Thyroid gland (tissue), 4 donors: Measurements from ENCODE around the gene KDSR. TPM values are rescaled to one million over a fixed set of nuclear protein-coding genes. Genes with fewer than 3 reads are reported as not detected.

Source experiments
- DNase-seq, 2 donors: peaks; one replicate each; pipeline ENCODE4 v3.0.0-alpha.2; 2019
- H3K27ac ChIP-seq, 3 donors: fragments of 200-600 bp; sonication (generic); 1 replicate in 2 of 3; 2 replicates in 1 of 3; pipeline ENCODE4 v1.5.1; 2016 to 2019; ENCODE audit warnings: mild to moderate bottlenecking in 1 of 3, moderate library complexity in 1 of 3
- H3K27me3 ChIP-seq: fragments of 200-600 bp; sonication (generic); one replicate; pipeline ENCODE4 v1.5.1; 2019
- H3K36me3 ChIP-seq, 2 donors: fragments of 200-600 bp; sonication (generic); one replicate each; pipeline ENCODE4 v1.5.1; 2016 to 2019
- H3K4me1 ChIP-seq, 2 donors: fragments of 200-600 bp; sonication (generic); one replicate each; pipeline ENCODE4 v1.5.1; 2017 to 2019
- H3K4me3 ChIP-seq, 3 donors: fragments of 200-600 bp; sonication (generic); replicated peaks in 1 of 3; 1 replicate in 2 of 3; 2 replicates in 1 of 3; pipeline ENCODE4 v1.5.1; 2016; ENCODE audit warnings: mild to moderate bottlenecking in 1 of 3
- H3K9me3 ChIP-seq: fragments of 200-600 bp; sonication (generic); one replicate; pipeline ENCODE4 v1.5.1; 2017
- POLR2A ChIP-seq, 2 donors: fragments of 450-650 bp; IDR thresholded peaks; one replicate each; pipeline ENCODE4 v1.6.1; 2017; ENCODE audit warnings: antibody characterized with exemption in 2 of 2, mild to moderate bottlenecking in 2 of 2, moderate library complexity in 1 of 2
- WGBS, 2 donors: methylation state at CpG; one replicate each; pipeline ENCODE4 v1.1.5; 2017; 5-methylcytosine and 5-hydroxymethylcytosine counted together
- intact Hi-C: fragments of 100-400 bp; cut with DNase I; formaldehyde crosslinking; loops from one replicate; pipeline ENCODE4 v1.15.1; 2023
- total RNA-seq, 4 donors: library from RNA; depleted of rRNA; stranded (reverse); fragments of >200 nt; gene quantifications; one replicate each; pipeline ENCODE4 v1.2.3, GENCODE V29; 2016
- TF ChIP-seq, protein P1 (sequence below), 6 experiments: fragments of 200-600 bp in 3 of 6; fragments of 450-650 bp in 3 of 6; sonication (generic) in 3 of 6; IDR thresholded peaks; one replicate each; pipeline ENCODE4 v1.5.1; 2016 to 2019; ENCODE audit warnings: antibody characterized with exemption in 6 of 6, mild to moderate bottlenecking in 2 of 6, inconsistent platforms in 1 of 6, moderate library complexity in 1 of 6

The KDSR gene
- total RNA-seq, 4 donors from 2014 or later = 30.7 to 85.7 (median 46.8) TPM

DNA sequence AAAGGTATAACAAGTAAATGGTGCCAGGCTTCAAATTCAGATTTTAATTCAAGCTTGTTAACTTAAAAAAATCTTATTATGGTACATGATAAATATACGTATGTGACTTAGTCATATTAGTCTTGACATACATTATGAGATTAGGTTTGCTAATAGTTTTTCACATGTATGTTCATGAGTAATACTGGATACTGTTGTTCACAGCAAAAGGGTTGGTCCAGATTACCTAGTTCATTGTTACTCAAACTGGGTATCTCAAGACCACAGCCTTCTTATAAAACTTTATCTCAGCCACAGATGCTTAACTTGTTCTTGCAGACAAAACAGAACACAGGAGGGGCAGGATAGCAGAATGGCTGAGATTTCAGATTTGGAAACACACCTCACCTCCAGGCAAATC, 28.5 kb upstream of the KDSR start:
- no peak for TF ChIP-seq POLR2A (IDR thresholded peaks at IDR 0.05)
- TF ChIP-seq, protein P1, sequence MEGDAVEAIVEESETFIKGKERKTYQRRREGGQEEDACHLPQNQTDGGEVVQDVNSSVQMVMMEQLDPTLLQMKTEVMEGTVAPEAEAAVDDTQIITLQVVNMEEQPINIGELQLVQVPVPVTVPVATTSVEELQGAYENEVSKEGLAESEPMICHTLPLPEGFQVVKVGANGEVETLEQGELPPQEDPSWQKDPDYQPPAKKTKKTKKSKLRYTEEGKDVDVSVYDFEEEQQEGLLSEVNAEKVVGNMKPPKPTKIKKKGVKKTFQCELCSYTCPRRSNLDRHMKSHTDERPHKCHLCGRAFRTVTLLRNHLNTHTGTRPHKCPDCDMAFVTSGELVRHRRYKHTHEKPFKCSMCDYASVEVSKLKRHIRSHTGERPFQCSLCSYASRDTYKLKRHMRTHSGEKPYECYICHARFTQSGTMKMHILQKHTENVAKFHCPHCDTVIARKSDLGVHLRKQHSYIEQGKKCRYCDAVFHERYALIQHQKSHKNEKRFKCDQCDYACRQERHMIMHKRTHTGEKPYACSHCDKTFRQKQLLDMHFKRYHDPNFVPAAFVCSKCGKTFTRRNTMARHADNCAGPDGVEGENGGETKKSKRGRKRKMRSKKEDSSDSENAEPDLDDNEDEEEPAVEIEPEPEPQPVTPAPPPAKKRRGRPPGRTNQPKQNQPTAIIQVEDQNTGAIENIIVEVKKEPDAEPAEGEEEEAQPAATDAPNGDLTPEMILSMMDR (IDR thresholded peaks at IDR 0.05) = no peak
- Histone ChIP-seq H3K36me3 (peaks cover 23 to 69% of the 10 kb centered on the region in 2 donors), H3K27ac (no peak overlapping the region), H3K4me3 (no peak overlapping the region), H3K9me3 (no peaks in the 10 kb centered on the region), H3K27me3 (no peaks in the 10 kb centered on the region), H3K4me1 (no peaks in the 10 kb centered on the region)
- intact Hi-C loops = no loop called here
- DNase-seq = no peak
- 95 to 97% methylated on average over 1 of the region's 1 CpG for WGBS, 2 donors

- Histone ChIP-seq H3K36me3 (peaks cover 18 to 68% of the 10 kb centered on the region in 2 donors), H3K27me3 (no peaks in the 10 kb centered on the region), H3K27ac (no peak overlapping the region), H3K4me1 (no peaks in the 10 kb centered on the region), H3K4me3 (no peak overlapping the region), H3K9me3 (no peaks in the 10 kb centered on the region)
- WGBS, 2 donors = 91 to 96% methylated on average over 3 of the region's 3 CpGs
- DNase-seq = no peak
- TF ChIP-seq, protein P1 (IDR thresholded peaks at IDR 0.05) = no peak
- no peak for TF ChIP-seq POLR2A (IDR thresholded peaks at IDR 0.05)
- intact Hi-C loops = no loop called here
These were observed 27.9 kb upstream of the KDSR start for GRCh38 chr18:63394954-63395353.

DNA sequence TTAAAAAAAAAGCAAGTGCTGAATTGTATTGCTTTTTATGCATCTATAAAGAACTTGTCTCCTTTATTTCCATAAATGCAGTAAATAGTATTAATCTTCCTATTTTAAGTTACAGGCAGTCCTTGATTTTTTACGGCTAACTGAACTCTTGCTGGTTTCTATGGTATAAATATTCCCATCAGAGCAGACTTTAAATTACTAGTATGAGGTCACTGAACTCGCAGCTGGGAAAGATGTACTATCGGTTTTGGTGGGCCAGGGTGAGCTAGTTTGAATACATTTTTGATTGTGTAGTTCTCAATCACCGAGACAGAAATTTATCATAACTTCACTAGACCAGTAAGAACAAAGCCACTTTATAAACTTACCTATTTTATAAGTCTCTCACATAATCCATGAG, 20.9 kb upstream of the KDSR start:
- H3K4me1 ChIP-seq = no peaks in the 10 kb centered on the region
- no peak for DNase-seq
- peaks cover 0 to 28% of the 10 kb centered on the region in 2 donors for H3K36me3 ChIP-seq
- 93% methylated on average over 4 of the region's 4 CpGs for WGBS, 2 donors
- TF ChIP-seq POLR2A (IDR thresholded peaks at IDR 0.05) = no peak
- TF ChIP-seq, protein P1 (IDR thresholded peaks at IDR 0.05) = no peak
- no peak overlapping the region for H3K27ac ChIP-seq
- no peaks in the 10 kb centered on the region for H3K9me3 ChIP-seq
- intact Hi-C loops = no loop called here
- no peaks in the 10 kb centered on the region for H3K27me3 ChIP-seq
- H3K4me3 ChIP-seq = no peak overlapping the region

DNA sequence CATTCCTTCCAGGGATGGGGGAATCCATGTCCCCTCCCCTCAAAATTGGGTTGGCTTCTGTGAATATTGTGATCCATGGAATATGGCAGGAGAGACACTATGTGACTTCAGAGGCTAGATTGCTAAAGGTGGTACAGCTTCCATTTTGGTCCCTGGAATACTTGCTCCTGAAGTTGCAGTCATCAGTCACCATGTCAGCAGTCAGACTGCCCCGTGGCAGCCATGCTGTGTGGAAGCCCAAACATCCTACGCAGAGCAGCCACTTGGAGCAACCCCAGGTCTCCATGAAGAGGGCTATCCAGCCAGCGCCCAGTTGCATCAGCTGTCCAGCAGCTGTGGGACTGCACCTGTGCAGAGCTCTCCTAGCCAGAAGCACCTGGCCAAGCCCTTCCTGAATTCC, 15.8 kb upstream of the KDSR start:
- WGBS, 2 donors = 90 to 100% methylated on average over 3 of the region's 3 CpGs
- intact Hi-C loops = no loop called here
- Histone ChIP-seq H3K9me3 (no peaks in the 10 kb centered on the region), H3K36me3 (peaks cover 0 to 3% of the 10 kb centered on the region in 2 donors), H3K27me3 (no peaks in the 10 kb centered on the region), H3K27ac (no peak overlapping the region), H3K4me3 (no peak overlapping the region), H3K4me1 (no peaks in the 10 kb centered on the region)
- no peak for DNase-seq
- TF ChIP-seq, protein P1 (IDR thresholded peaks at IDR 0.05) = no peak
- TF ChIP-seq POLR2A (IDR thresholded peaks at IDR 0.05) = no peak

DNA sequence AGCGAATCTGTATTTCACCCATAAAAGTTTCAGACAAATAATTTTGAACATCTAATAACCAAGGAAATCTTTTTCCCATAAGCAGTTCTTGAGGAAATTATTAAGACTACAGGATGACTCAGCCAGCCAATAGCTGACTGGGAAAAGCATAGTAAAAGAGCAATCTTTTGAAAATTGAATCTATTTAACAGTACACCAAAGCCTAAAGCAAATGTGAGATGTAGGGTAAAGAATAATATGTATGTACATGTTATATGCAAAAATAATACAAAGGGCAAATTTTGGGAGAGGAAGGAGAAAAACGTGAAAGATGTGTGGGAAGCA, 12.6 kb upstream of the KDSR start:
- intact Hi-C loops = no loop called here
- no peaks in the 10 kb centered on the region for H3K27me3 ChIP-seq
- 74 to 75% methylated on average over 2 of the region's 2 CpGs for WGBS, 2 donors

More for the DNA sequence above, 12.6 kb upstream of the KDSR start:
- H3K4me1 ChIP-seq = no peaks in the 10 kb centered on the region
- TF ChIP-seq POLR2A (IDR thresholded peaks at IDR 0.05) = no peak
- TF ChIP-seq, protein P1 (IDR thresholded peaks at IDR 0.05) = no peak
- H3K9me3 ChIP-seq = no peaks in the 10 kb centered on the region
- no peak for DNase-seq
- peaks cover 0 to 3% of the 10 kb centered on the region in 2 donors for H3K36me3 ChIP-seq
- no peak overlapping the region for H3K4me3 ChIP-seq
- H3K27ac ChIP-seq = no peak overlapping the region
